ENCODE results near the gene MRPL51.
A peak's percentile ranks its signal among the peaks of the same experiment; 100 is the strongest.

The MRPL51 gene

GRCh38 chr12:6492838-6493496 lies at the start of gene MRPL51:
Gene MRPL51 (minus strand): TSS chr12:6493262. CDS start chr12:6493136, 126 bp downstream.
- peak; percentile 98 for DNase-seq

GRCh38 chr12:6542209-6543009 lies 49.3 kb upstream of the MRPL51 start:
- no peak for DNase-seq

GRCh38 chr12:6541371-6542165 lies 48.5 kb upstream of the MRPL51 start:
- DNase-seq, result no peak

- DNase-seq, result peak; percentile 58
Measured at GRCh38 chr12:6540181-6540877, 47.3 kb upstream of the MRPL51 start.

- no peak for DNase-seq
Measured at GRCh38 chr12:6539707-6540134, 46.7 kb upstream of the MRPL51 start.

GRCh38 chr12:6539314-6539682 lies 46.2 kb upstream of the MRPL51 start:
- DNase-seq, result no peak

GRCh38 chr12:6538420-6539313 lies 45.6 kb upstream of the MRPL51 start:
- no peak for DNase-seq

GRCh38 chr12:6537580-6538419 lies 44.7 kb upstream of the MRPL51 start:
- DNase-seq, result peak; percentile 83

GRCh38 chr12:6536894-6537579 lies 44.0 kb upstream of the MRPL51 start:
- no peak for DNase-seq

GRCh38 chr12:6535960-6536847 lies 43.1 kb upstream of the MRPL51 start:
- DNase-seq, result no peak

- no peak for DNase-seq
Measured at GRCh38 chr12:6535697-6535946, 42.6 kb upstream of the MRPL51 start.

GRCh38 chr12:6534945-6535696 lies 42.1 kb upstream of the MRPL51 start:
- DNase-seq, result peak; percentile 79

- no peak for DNase-seq
Measured at GRCh38 chr12:6534695-6534944, 41.6 kb upstream of the MRPL51 start.

- peak; percentile 89 for DNase-seq
Measured at GRCh38 chr12:6533923-6534694, 41.0 kb upstream of the MRPL51 start, which contains the start of gene GAPDH. Gene GAPDH (plus strand): TSS chr12:6534517. CDS start chr12:6534833, 316 bp downstream.

GRCh38 chr12:6533653-6533922 lies 40.5 kb upstream of the MRPL51 start:
- no peak for DNase-seq

- DNase-seq, result peak; percentile 52
Measured at GRCh38 chr12:6532927-6533652, 40.0 kb upstream of the MRPL51 start.

- peak; percentile 66 for DNase-seq
Measured at GRCh38 chr12:6532051-6532926, 39.2 kb upstream of the MRPL51 start.

Data from activated CD4-positive, CD25-positive, alpha-beta regulatory T cell treated with anti-CD3 and anti-CD28 coated beads, Interleukin-2, amount 50 U/mL, for 72 hours (primary cell).